HepG2 (cell line): ENCODE data around the gene USP32.
"Not testable (repeated sequence)": the region's sequence is repeated elsewhere in the genome, so short reads cannot be mapped to it uniquely, and the experiment has no call there.

Experiments used
- CTCF ChIP-seq: sonication (generic); formaldehyde crosslinking; IDR thresholded peaks from 2 replicates; pipeline ENCODE4 v1.5.0; 2020; ENCODE audit warnings: mild to moderate bottlenecking, missing genetic modification reagents, moderate library complexity
- EP300 ChIP-seq, 3 experiments: sonication (generic) in 1 of 3; formaldehyde crosslinking in 1 of 3; IDR thresholded peaks; 2 replicates each; pipeline versions ENCODE4 v1.5.1 to v1.6.1; 2011 to 2020; ENCODE audit warnings: low read depth in 2 of 3, low read length in 2 of 3, borderline replicate concordance in 1 of 3, improper control_type of control experiment in 1 of 3, mild to moderate bottlenecking in 1 of 3, missing genetic modification reagents in 1 of 3, moderate library complexity in 1 of 3
- EZH2 ChIP-seq: conservative IDR thresholded peaks from 2 replicates; pipeline ENCODE4 v1.6.1; 2012; ENCODE audit warnings: mild to moderate bottlenecking, low read depth, low read length, moderate library complexity
- JUND ChIP-seq: sonication (generic); formaldehyde crosslinking; IDR thresholded peaks from 2 replicates; pipeline ENCODE4 v1.8.0; 2022; ENCODE audit warnings: mild to moderate bottlenecking, missing genetic modification reagents
- MYC ChIP-seq: sonication (generic); formaldehyde crosslinking; IDR thresholded peaks from 2 replicates; pipeline ENCODE4 v1.9.0; 2021; ENCODE audit warnings: missing genetic modification reagents, borderline replicate concordance
- PHF5A ChIP-seq: IDR thresholded peaks from one replicate; pipeline ENCODE4 v1.6.1; 2018; ENCODE audit warnings: low read depth, missing genetic modification reagents; ENCODE audit not compliant: unreplicated experiment
- POLR2AphosphoS5 ChIP-seq: IDR thresholded peaks from 2 replicates; pipeline ENCODE4 v1.6.1; 2012; ENCODE audit warnings: low read depth, low read length
- SNAPC5 ChIP-seq: sonication (generic); formaldehyde crosslinking; IDR thresholded peaks from 2 replicates; pipeline ENCODE4 v1.8.1; 2023; ENCODE audit warnings: mild to moderate bottlenecking, missing genetic modification reagents, borderline replicate concordance
- SP1 ChIP-seq, 2 experiments: fragments of 450-650 bp in 1 of 2; sonication (generic) in 1 of 2; formaldehyde crosslinking in 1 of 2; IDR thresholded peaks; 2 replicates each; pipeline versions ENCODE4 v1.4.0 to v1.6.1; 2016 to 2020; ENCODE audit warnings: missing genetic modification reagents in 1 of 2
- TRAFD1 ChIP-seq: sonication (generic); formaldehyde crosslinking; IDR thresholded peaks from 2 replicates; pipeline ENCODE4 v1.5.1; 2020; ENCODE audit warnings: missing genetic modification reagents, mild to moderate bottlenecking, borderline replicate concordance
- USF2 ChIP-seq, 2 experiments: sonication (generic) in 1 of 2; formaldehyde crosslinking in 1 of 2; IDR thresholded peaks; 2 replicates each; pipeline versions ENCODE4 v1.5.1 to v1.6.1; 2011 to 2020; ENCODE audit warnings: borderline replicate concordance in 1 of 2, low read depth in 1 of 2, low read length in 1 of 2, mild to moderate bottlenecking in 1 of 2, missing genetic modification reagents in 1 of 2, moderate library complexity in 1 of 2
- ZNF280D ChIP-seq: sonication (generic); formaldehyde crosslinking; IDR thresholded peaks from 2 replicates; pipeline ENCODE4 v1.5.1; 2020; ENCODE audit warnings: mild to moderate bottlenecking, missing genetic modification reagents
- ZNF576 ChIP-seq: sonication (generic); formaldehyde crosslinking; IDR thresholded peaks from 2 replicates; pipeline ENCODE4 v1.4.0; 2020; ENCODE audit warnings: mild to moderate bottlenecking, missing genetic modification reagents

GRCh38 chr17:60333072-60333471 lies 58.9 kb downstream of the USP32 start:
- not testable (repeated sequence) for TF ChIP-seq POLR2AphosphoS5; JUND; ZNF576 (CRISPR knock-in tag); PHF5A (CRISPR knock-in tag); ZNF280D (CRISPR knock-in tag); MYC (CRISPR knock-in tag); TRAFD1 (CRISPR knock-in tag); SNAPC5; SP1 (IDR thresholded peaks at IDR 0.05); SP1 (CRISPR knock-in tag; IDR thresholded peaks at IDR 0.05); EZH2; USF2 (IDR thresholded peaks at IDR 0.05; ENCODE audit: low read depth, low read length); USF2 (CRISPR knock-in tag; IDR thresholded peaks at IDR 0.05; ENCODE audit: borderline replicate concordance); CTCF (CRISPR knock-in tag); EP300 (IDR thresholded peaks at IDR 0.05; ENCODE audit: low read depth in 2 of 2, low read length in 2 of 2); EP300 (CRISPR knock-in tag; IDR thresholded peaks at IDR 0.05; ENCODE audit: borderline replicate concordance)
